Measurements from ENCODE around the gene RILPL1. TPM values are rescaled to one million over a fixed set of nuclear protein-coding genes. Genes with fewer than 3 reads are reported as not detected.

The RILPL1 gene
- polyA plus RNA-seq, 1 donor (not counting 4 experiments of a cell fraction or from before 2014, with no cell fraction given): 17.0 TPM

GRCh38 chr12:123513805-123514204 lies 19.7 kb downstream of the RILPL1 start:
- Histone ChIP-seq H3K27ac (ENCODE audit: control insufficient read depth, insufficient read depth, low read length) (no peak overlapping the region), H3K9ac (ENCODE audit: control insufficient read depth, extremely low read depth, insufficient read depth, low read length) (no peak overlapping the region), H3K4me1 (ENCODE audit: control insufficient read depth, extremely low read depth, insufficient read depth, low read length) (peaks cover 8% of the 10 kb centered on the region), H4K20me1 (ENCODE audit: control insufficient read depth, extremely low read depth, insufficient read depth, low read length) (no peaks in the 10 kb centered on the region), H3K4me2 (ENCODE audit: control insufficient read depth, extremely low read depth, insufficient read depth, low read depth, low read length) (no peak overlapping the region), H3K27me3 (ENCODE audit: control insufficient read depth, extremely low read depth, insufficient read depth, low read length) (no peaks in the 10 kb centered on the region), H3K9me3 (ENCODE audit: control insufficient read depth, low read depth, low read length) (no peaks in the 10 kb centered on the region), H3K9me1 (ENCODE audit: control insufficient read depth, extremely low read depth, insufficient read depth, low read length) (no peaks in the 10 kb centered on the region), H3K36me3 (ENCODE audit: control insufficient read depth in 2 of 2, extremely low read depth in 1 of 2, insufficient read depth in 2 of 2, low read length in 2 of 2) (peaks cover 28 to 30% of the 10 kb centered on the region in 2 experiments), H3K4me3 (ENCODE audit: control insufficient read depth in 2 of 3, extremely low read depth in 1 of 3, insufficient read depth in 2 of 3, low read depth in 1 of 3, low read length in 3 of 3) (no peak overlapping the region), H2AFZ (ENCODE audit: control insufficient read depth, low read length) (no peak overlapping the region), H3K79me2 (ENCODE audit: control insufficient read depth, insufficient read depth, low read length) (no peaks in the 10 kb centered on the region)
- FAIRE-seq (no peak), DNase-seq (ENCODE audit: low read depth, low spot score) (no peak)
- TF ChIP-seq CTCF (optimal IDR thresholded peaks at IDR 0.05 in 1 of 3, IDR thresholded peaks at IDR 0.05 in 1 of 3, conservative IDR thresholded peaks at IDR 0.05 in 1 of 3; ENCODE audit: extremely low read depth in 1 of 3, insufficient read depth in 2 of 3, low read length in 3 of 3) (no peak), EZH2 (IDR thresholded peaks at IDR 0.05; ENCODE audit: low read length) (no peak)
- dilution Hi-C loops (cut with MboI; ENCODE audit: extremely low pct_ligation_motif_present, low sequenced_read_pairs): no loop called here

DNA sequence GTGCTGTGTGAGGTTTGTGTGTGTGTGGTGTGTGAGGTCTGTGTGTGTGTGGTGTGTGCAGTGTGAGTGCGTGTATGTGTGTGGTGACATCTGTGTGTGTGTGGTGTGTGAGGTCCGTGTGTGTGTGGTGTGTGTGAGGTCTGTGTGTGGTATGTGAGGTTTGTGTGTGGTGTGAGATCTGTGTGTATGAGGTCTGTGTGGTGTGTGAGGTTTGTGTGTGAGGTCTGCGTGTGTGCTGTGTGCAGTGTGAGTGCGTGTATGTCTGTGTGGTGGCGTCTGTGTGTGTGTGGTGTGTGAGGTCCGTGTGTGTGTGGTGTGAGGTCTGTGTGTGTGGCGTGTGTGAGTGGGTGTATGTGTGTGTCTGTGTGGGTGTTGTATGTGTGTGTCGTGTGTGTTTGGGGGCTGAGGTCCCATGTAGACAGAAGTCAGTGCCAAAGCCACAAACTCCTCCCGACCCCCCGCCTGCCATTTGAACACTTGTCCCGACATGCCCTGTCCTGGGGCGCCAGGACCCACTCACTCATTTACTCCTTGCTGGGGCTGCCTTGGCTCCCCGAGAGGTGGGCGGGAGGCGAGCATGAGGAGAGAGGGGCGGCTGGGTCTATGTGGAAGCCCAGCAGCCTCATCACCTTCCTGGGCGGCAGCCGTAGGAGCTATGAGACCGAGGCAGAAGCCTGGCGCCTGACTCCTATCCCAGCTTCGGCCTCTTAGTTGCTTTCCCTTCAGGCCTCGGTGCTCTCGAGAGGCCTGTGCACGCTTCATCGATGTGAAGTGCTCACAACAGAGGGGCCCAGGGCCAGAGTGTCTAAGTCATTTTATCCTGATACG lies 20.5 kb downstream of the RILPL1 start:
- Histone ChIP-seq H3K27ac (ENCODE audit: control insufficient read depth, insufficient read depth, low read length) (peak overlapping the region; percentile 43), H3K9ac (ENCODE audit: control insufficient read depth, extremely low read depth, insufficient read depth, low read length) (no peak overlapping the region), H3K4me2 (ENCODE audit: control insufficient read depth, extremely low read depth, insufficient read depth, low read depth, low read length) (no peak overlapping the region), H3K9me1 (ENCODE audit: control insufficient read depth, extremely low read depth, insufficient read depth, low read length) (no peaks in the 10 kb centered on the region), H3K36me3 (ENCODE audit: control insufficient read depth in 2 of 2, extremely low read depth in 1 of 2, insufficient read depth in 2 of 2, low read length in 2 of 2) (peaks cover 26 to 30% of the 10 kb centered on the region in 2 experiments), H3K79me2 (ENCODE audit: control insufficient read depth, insufficient read depth, low read length) (no peaks in the 10 kb centered on the region), H3K9me3 (ENCODE audit: control insufficient read depth, low read depth, low read length) (no peaks in the 10 kb centered on the region), H3K4me1 (ENCODE audit: control insufficient read depth, extremely low read depth, insufficient read depth, low read length) (peaks cover 5% of the 10 kb centered on the region), H3K27me3 (ENCODE audit: control insufficient read depth, extremely low read depth, insufficient read depth, low read length) (no peaks in the 10 kb centered on the region), H2AFZ (ENCODE audit: control insufficient read depth, low read length) (no peak overlapping the region), H4K20me1 (ENCODE audit: control insufficient read depth, extremely low read depth, insufficient read depth, low read length) (no peaks in the 10 kb centered on the region), H3K4me3 (ENCODE audit: control insufficient read depth in 2 of 3, extremely low read depth in 1 of 3, insufficient read depth in 2 of 3, low read depth in 1 of 3, low read length in 3 of 3) (no peak overlapping the region)
- TF ChIP-seq EZH2 (IDR thresholded peaks at IDR 0.05; ENCODE audit: low read length) (no peak), CTCF (optimal IDR thresholded peaks at IDR 0.05 in 1 of 3, IDR thresholded peaks at IDR 0.05 in 1 of 3, conservative IDR thresholded peaks at IDR 0.05 in 1 of 3; ENCODE audit: extremely low read depth in 1 of 3, insufficient read depth in 2 of 3, low read length in 3 of 3) (no peak)
- FAIRE-seq: no peak
- dilution Hi-C loops (cut with MboI; ENCODE audit: extremely low pct_ligation_motif_present, low sequenced_read_pairs): no loop called here
- no peak for DNase-seq (ENCODE audit: low read depth, low spot score)
